GM12872 (cell line): ENCODE data around the gene NDUFAF8.

ENCODE experiments used
- CTCF ChIP-seq: IDR thresholded peaks from 3 replicates; pipeline ENCODE4 v1.5.1; 2011; ENCODE audit warnings: low read depth, mild to moderate bottlenecking, low read length, moderate library complexity; ENCODE audit not compliant: insufficient read depth

The NDUFAF8 gene

GRCh38 chr17:81238490-81238814, 666 bp upstream of the NDUFAF8 start:
- no peak for TF ChIP-seq CTCF

DNA sequence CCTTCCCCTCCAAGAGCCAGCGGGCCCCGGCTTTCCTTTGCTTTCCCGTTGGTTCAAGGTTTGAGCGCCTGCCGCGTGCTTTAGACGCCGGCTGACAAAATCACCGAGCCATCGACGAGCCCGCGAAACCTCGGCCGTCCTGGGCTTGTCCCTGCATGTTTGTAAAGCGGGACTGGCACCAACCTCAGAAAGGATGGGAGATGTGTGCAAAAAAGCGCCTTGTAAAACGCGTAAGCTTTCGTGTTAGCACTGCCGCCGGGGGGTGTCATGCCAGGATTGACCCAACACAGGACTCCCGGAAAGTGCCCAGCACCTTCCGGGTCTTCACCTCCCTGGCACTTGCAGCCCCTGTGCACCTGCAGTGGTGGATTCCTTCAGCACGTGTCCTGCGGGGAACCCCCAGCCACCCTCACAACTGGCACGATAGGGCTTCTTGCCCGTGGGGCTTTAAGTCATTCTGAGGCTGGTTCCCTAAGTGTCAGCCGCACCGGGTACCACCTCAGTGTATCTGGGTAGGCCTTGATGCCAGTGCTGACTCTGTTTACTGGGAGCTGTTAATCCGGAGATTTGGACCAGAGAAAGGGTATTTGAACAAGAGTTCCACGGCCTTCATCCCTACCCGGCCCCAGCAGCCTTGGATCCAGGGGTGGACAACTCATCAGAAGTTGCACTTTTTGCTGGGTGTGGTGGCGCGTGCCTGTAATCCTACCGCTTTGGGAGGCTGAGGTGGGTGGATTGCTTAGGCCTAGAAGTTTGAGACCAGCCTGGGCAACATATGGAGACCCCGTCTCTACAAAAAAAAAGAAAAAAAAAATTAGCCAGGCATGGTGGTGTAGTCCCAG, 817 bp downstream of the NDUFAF8 start:
- no peak for TF ChIP-seq CTCF

- TF ChIP-seq CTCF: no peak
Measured at GRCh38 chr17:81240761-81241160, 1.6 kb downstream of the NDUFAF8 start.

DNA sequence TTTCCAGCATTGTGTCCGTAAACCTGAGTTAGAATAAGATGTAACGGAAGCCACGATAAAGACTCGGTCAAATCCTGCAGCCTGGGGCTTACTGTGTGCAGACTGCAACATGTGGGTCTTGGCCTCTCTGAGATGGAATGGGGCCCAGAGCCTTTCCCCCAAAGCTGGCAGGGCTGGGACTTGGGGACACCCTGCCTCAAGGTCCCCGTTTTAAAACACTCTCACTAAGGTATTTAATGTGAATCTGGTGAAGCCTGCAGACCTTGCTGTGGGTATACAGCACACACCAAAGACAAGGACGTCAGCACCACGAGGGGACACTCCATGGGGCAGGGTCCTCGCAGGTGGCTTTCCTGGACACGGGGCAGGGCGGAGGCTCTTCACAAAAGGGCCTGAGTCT, 2.1 kb downstream of the NDUFAF8 start:
- no peak for TF ChIP-seq CTCF

DNA sequence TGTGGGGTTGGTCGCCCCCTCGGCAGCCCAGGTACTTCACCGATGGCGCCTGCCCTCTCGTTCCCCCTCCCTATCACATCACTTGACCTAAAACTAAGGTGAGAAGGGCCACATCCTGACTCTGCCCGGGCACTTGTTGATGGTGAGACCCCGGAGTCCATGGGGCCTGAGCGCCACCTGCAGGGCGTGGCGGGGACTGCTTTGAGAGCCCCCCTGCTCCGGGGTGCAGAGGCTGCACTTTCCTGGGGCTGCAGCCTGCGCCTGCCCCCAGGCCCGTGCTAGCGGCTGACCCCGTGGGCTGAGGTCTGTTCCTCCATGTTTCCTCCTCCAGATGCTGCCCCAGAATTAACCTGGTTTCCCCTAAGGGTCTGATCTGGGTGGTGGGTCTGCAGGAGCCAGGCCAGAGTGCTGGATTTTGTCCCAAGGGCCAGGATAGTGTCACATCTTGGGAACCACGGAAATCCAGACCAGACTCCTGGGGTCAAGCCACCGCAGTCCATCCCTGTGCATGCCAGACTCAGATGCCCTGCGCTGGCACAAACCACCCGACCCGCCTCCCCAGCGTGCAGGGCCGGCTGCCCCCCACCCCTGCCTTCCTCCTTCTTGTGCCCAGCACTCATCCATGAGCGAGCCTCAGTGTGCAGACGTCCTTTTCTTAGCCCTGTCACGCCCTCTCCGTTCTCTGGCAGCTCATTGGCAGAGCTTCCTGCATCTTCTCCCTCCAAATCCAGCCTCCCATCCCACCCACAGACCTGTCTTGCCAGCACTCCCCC, 2.7 kb downstream of the NDUFAF8 start:
- peak; percentile 90 for TF ChIP-seq CTCF

DNA sequence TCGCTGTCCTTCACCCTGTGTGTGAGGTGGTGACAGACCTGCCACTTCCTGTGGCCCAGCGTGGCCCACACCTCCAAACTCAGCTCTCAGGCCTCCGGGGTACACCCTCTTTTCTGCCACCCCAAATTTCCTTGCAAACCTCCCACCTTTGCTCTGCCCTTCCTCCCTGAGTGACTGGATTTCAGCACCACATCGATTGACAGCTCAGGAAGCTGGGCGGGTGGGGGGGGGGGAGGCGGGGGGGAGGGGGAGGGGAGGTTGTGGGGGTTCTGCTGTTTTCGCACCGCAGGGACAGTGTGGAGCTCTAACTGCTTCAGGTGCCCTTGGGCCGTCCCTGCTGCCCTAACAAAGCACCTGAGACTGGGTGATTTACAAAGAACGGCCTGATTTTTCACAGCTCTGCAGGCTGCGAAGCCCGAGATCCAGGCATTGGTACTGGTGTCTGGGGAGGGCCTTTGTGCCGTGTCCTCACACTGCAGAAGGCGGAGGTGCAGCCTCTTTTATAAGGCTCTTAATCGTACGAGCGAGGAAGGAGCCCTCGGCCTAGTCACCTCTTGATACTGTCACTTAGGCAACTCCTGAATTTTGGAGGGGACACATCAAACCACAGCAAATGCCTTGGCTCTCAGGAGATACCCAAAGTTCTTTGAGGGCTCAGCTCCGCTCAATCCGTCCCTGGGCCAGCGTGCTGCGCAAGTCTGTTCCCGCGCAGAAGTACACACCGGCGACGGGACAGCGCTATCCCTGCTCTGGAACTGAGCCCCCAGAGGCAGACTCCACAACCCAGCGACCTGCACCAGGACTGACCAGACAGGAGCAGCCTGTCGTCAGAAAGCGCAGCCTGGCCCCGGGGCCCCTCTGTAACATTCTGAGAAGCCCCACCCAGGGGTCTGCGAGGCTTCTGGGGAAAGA, 3.6 kb downstream of the NDUFAF8 start:
- no peak for TF ChIP-seq CTCF

GRCh38 chr17:81243333-81243664, 4.2 kb downstream of the NDUFAF8 start:
- no peak for TF ChIP-seq CTCF
